Measurements from ENCODE around the gene ADAMTS17.

ADAMTS17 gene

DNA sequence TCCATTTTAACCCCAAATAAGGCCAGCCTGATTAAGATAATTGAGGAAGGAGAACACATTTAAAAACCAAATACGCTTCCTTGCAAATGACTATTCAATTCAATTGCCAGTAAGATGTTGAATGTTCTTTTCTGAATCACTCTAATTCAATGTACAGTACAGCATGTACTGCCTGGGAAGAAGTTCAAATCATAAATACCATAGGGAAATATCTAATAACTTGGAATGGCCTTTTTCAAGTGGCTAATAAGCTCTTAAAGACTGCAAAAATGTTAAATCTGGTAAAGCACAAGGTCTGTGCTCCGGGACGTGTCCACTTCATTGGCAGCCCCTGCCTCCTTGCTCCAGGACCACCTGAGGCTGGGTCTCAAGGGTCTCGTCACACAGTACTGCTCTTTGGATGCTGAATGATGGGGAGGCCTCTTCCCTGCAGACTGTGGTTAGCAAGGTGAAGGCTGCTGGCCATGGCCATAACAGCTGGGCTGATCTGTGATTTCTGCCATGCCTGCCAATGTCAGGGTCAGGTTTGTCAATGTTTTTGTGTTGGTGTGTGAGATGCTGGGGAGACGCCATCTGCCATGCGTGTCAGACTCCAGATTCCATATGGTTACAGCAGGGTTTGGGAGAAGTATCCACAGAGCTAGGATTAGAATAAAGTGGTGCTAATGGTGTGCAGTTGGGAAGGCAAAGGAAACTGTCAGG lies 300.5 kb downstream of the ADAMTS17 start:
- no peak overlapping the region for H3K4me3 Mint-ChIP-seq
- H3K27me3 Mint-ChIP-seq, result peaks cover 6% of the 10 kb centered on the region
- H3K27ac Mint-ChIP-seq, result no peak overlapping the region
- H3K36me3 Mint-ChIP-seq, result no peaks in the 10 kb centered on the region
- peaks cover 3% of the 10 kb centered on the region for H3K4me1 Mint-ChIP-seq
- ATAC-seq (ENCODE audit: low read depth) (no peak), DNase-seq (ENCODE audit: low spot score in 2 of 2) (no peak)
- peaks cover 1% of the 10 kb centered on the region for H3K9me3 Mint-ChIP-seq

DNA sequence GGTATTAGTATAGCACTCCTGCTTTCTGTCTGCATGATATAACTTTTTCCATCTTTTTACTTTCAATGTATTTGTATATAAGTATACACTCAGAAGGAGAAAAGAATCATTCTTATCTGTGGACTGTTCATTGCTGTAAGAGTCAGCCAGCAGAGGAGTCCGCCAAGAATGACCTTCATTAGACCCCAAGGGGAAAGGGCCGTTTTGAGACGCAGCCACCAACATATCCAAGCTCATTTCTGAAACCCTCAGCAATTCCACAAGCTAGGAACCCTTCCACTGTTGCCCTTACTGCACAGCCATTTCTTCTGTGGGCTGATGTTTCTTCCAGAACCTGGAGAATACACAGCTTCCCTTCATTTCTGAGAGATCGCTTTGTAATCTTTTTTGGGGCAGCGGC lies 301.8 kb downstream of the ADAMTS17 start:
- no peak overlapping the region for H3K27ac Mint-ChIP-seq
- peaks cover 1% of the 10 kb centered on the region for H3K9me3 Mint-ChIP-seq
- no peak overlapping the region for H3K4me3 Mint-ChIP-seq
- peaks cover 3% of the 10 kb centered on the region for H3K4me1 Mint-ChIP-seq
- ATAC-seq (ENCODE audit: low read depth) (no peak), DNase-seq (ENCODE audit: low spot score in 2 of 2) (no peak)
- H3K27me3 Mint-ChIP-seq, result peaks cover 6% of the 10 kb centered on the region
- no peaks in the 10 kb centered on the region for H3K36me3 Mint-ChIP-seq

DNA sequence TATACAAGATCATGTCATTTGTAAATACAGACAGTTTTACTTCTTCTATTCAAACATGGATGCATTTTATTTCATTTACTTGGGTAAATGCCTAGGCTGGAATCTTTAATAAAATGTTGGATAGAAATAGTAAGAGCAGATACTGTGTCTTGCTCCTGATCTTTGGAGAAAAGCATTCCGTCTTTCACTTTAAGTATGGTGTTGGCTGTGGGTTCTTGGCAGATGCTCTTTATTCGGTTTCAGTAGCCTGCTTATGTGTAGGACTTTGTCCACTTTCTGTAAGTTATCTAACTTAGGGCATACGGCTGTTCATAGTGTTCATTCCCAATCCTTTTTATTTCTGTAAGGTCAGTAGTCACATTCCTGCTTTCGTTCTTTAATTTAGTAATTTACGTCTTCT lies 303.0 kb downstream of the ADAMTS17 start:
- peaks cover 3% of the 10 kb centered on the region for H3K4me1 Mint-ChIP-seq
- H3K27ac Mint-ChIP-seq, result no peak overlapping the region
- H3K4me3 Mint-ChIP-seq, result no peak overlapping the region
- H3K27me3 Mint-ChIP-seq, result peaks cover 9% of the 10 kb centered on the region
- no peak for ATAC-seq (ENCODE audit: low read depth)
- peaks cover 1% of the 10 kb centered on the region for H3K9me3 Mint-ChIP-seq
- DNase-seq (ENCODE audit: low spot score in 2 of 2), result no peak
- H3K36me3 Mint-ChIP-seq, result no peaks in the 10 kb centered on the region

DNA sequence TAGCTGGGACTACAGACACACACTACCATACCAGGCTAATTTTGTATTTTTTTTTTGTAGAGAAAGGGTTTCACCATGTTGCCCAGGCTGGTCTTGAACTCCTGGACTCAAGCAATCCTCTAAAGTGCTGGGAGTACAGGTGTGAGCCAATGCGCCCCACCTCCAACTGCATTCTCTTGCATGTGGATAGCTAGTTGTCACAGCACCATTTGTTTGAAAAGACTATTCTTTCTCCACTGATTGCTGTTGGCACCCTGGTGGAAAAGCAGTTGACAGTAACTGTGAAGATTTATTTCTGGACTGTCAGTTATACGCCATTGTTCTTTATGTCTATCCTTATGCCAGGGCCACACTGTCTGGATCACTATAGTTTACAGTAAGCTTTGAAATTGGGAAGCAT lies 303.9 kb downstream of the ADAMTS17 start:
- DNase-seq (ENCODE audit: low spot score in 2 of 2) (no peak), ATAC-seq (ENCODE audit: low read depth) (no peak)
- H3K4me1 Mint-ChIP-seq, result peaks cover 1% of the 10 kb centered on the region
- H3K27me3 Mint-ChIP-seq, result peaks cover 8% of the 10 kb centered on the region
- peaks cover 1% of the 10 kb centered on the region for H3K9me3 Mint-ChIP-seq
- no peak overlapping the region for H3K4me3 Mint-ChIP-seq
- H3K36me3 Mint-ChIP-seq, result no peaks in the 10 kb centered on the region
- no peak overlapping the region for H3K27ac Mint-ChIP-seq

DNA sequence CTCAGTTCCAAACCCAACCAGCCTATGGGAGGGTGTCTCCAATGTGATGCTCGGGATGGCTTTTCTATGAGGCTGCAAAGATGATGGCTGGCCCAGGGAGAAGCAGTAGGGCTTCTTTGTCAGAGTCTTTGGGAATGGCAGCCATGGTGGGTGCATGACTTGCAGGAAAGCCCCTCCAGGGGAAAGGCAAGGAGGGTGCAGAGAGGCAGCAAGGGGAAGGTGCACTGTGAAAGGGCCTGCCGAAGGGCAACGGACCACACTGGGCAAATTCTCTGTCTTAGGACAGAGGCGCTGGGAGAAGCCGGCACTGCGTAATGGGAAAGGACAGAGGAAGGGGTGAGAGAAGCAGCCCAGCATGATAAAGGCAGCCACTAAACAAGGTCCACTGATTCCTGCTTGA lies 305.8 kb downstream of the ADAMTS17 start:
- no peak for ATAC-seq (ENCODE audit: low read depth)
- Mint-ChIP-seq H3K4me1 (no peaks in the 10 kb centered on the region), H3K36me3 (no peaks in the 10 kb centered on the region), H3K27ac (no peak overlapping the region), H3K4me3 (no peak overlapping the region), H3K9me3 (no peaks in the 10 kb centered on the region), H3K27me3 (peaks cover 5% of the 10 kb centered on the region)
- no peak for DNase-seq (ENCODE audit: low spot score in 2 of 2)

DNA sequence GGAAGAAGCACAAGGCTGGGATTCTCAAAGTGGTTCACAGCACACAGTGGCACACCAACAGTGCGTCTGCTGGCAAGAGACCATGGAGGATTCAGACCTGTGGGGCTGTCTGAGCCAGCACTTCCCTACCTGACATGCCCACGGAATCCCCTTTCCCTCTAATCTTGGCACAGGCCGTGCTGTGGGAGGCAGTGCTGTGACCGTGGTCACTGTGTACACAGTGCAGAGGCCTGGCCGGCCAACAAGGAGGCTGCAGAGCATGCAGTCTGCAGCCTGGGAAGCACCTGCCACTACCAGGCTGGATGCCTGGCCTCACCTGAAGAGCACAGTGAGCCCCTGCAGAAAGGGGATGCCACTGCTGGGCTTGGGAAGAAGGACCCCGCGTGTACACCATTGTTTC lies 307.6 kb downstream of the ADAMTS17 start:
- Mint-ChIP-seq H3K9me3 (no peaks in the 10 kb centered on the region), H3K27ac (no peak overlapping the region), H3K27me3 (peaks cover 8% of the 10 kb centered on the region), H3K4me3 (no peak overlapping the region), H3K4me1 (no peaks in the 10 kb centered on the region), H3K36me3 (no peaks in the 10 kb centered on the region)
- DNase-seq (ENCODE audit: low spot score in 2 of 2) (no peak), ATAC-seq (ENCODE audit: low read depth) (no peak)

DNA sequence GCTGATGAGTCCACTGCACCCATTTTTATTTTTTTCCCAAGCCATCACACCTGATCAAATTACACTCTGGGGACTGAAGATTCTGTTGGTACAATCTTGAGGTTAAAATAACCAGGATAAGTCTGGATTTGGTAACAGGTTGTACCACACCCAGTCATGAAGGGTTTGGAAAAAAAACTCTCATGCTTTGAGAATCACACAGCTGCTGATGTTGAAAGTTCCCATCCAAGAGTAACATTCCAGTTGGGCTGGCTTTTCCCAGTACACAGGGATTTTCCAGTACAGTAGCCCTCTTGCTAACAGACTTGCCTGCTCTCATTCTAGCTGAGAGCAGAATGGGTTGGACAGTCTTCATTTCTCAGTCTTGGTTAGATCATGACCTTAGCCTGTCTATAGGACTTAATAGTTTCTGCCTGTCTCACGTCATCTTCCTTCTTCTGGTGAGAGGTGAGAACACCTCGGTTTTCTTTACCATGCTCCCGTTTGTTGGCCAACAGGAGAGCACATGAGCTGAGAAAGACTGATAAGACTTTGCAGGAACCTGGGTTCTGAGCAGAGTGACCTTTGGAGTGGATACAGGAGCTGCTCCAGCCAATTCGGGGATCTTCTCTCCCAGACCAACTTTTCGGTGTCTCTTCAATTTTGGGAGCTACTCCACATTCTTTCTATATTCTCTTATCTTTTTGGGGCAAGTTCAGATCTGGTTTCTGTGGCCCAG lies 308.5 kb downstream of the ADAMTS17 start:
- H3K4me3 Mint-ChIP-seq, result no peak overlapping the region
- H3K27ac Mint-ChIP-seq, result no peak overlapping the region
- no peaks in the 10 kb centered on the region for H3K36me3 Mint-ChIP-seq
- DNase-seq (ENCODE audit: low spot score in 2 of 2), result no peak
- H3K9me3 Mint-ChIP-seq, result peaks cover 4% of the 10 kb centered on the region
- no peaks in the 10 kb centered on the region for H3K4me1 Mint-ChIP-seq
- peaks cover 11% of the 10 kb centered on the region for H3K27me3 Mint-ChIP-seq
- no peak for ATAC-seq (ENCODE audit: low read depth)

DNA sequence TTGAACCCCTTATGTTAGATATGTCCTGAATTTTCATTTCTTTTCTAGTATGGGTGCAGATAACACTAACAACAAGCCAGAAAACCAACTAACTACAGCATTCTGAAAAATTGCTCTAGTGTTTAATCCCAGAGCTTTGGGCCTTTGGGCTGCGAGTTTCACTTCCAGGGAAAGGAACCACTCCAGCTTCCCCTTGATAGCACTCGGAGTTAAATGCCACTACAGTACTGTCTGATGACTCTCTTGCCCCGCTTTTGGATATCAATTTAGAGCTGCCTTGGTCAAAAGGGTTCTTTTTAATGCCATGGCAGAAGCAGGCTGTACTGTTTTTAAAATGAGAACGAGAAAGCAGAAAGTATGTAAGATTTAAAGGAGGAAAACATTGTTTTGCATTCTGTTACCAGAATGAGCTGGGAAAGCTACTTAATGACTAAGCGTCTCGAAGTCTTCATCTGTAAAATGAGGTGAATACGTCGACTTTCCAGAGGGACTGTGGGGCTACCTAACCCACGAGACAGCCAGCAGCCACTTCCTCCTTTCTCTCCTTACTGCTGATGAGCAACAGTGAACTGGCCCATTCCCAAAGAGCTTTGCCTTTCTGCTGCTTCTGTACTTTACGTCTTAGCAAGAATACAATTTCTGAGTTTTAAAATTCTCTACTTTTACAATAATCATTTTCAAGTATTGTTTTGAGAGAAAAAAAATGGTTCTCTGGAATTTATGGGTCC lies 309.3 kb downstream of the ADAMTS17 start:
- H3K4me1 Mint-ChIP-seq, result no peaks in the 10 kb centered on the region
- peaks cover 11% of the 10 kb centered on the region for H3K27me3 Mint-ChIP-seq
- H3K27ac Mint-ChIP-seq, result no peak overlapping the region
- peaks cover 4% of the 10 kb centered on the region for H3K9me3 Mint-ChIP-seq
- H3K36me3 Mint-ChIP-seq, result no peaks in the 10 kb centered on the region
- DNase-seq (ENCODE audit: low spot score in 2 of 2) (no peak), ATAC-seq (ENCODE audit: low read depth) (no peak)
- H3K4me3 Mint-ChIP-seq, result no peak overlapping the region

DNA sequence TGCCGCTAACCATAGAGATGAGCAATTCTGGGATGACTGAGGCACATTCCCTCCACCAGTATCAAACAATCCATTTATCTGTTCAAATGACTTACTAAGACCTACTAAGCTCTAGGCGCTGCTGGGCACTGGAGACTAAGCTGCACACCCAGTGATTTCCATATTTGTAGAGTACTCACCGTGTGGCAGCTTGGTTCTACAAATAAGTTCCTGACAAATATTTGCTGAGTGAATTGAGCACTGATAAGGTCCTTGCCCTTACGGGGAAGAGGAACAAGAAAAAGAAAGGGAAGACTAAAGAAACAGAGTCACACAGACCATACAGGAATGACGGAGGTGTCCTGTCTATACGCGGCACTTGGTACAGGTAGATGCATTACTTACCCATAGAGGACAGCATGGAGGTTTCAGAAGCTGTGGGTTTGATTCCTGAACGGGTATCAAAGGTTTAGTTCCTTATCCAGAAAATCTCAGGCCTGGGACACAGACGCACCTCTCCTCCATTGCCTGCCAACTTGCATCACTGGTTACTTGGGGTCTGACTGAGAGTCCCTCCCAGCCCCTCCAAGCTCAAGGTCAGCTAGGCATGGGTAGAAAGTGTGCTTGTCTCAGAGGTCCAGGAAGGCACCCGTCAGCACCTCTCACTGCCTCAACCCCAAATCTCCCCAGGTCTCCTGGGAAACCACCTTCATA lies 310.0 kb downstream of the ADAMTS17 start:
- Mint-ChIP-seq H3K4me3 (no peak overlapping the region), H3K27ac (no peak overlapping the region), H3K36me3 (no peaks in the 10 kb centered on the region)

DNA sequence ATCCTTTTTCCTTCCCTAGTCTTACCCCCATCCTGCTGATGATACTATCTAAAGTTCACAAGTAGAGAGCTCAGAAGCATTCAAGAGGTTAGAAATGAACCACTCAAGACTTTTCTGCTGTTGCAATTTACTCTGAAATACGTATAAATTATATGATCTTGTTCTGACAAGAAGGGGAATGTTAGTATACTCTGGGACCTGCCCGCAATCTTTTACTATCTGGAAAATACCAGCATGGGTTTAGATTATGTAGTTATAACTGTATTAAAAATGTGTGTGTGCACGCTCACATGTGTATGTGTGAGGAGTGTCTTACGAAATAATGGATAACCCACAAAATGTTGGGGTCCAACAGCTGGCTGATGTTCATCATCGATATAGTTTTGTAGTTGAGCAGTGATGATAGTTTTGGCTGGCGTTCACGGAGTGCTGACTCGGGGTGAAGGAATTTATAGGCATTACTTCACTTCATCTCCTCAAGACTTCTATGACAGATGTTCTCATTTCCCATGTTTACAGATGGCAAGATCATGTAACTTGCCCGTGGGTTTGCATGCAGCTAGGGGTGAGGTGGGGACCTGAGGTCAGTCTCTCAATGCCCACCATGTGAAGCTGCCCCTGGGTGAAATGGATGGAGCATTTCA lies 311.1 kb downstream of the ADAMTS17 start:
- ATAC-seq (ENCODE audit: low read depth) (no peak), DNase-seq (ENCODE audit: low spot score in 2 of 2) (no peak)
- H3K9me3 Mint-ChIP-seq, result peaks cover 4% of the 10 kb centered on the region
- no peak overlapping the region for H3K27ac Mint-ChIP-seq
- H3K27me3 Mint-ChIP-seq, result peaks cover 11% of the 10 kb centered on the region
- no peaks in the 10 kb centered on the region for H3K36me3 Mint-ChIP-seq
- no peak overlapping the region for H3K4me3 Mint-ChIP-seq
- no peaks in the 10 kb centered on the region for H3K4me1 Mint-ChIP-seq

More for the DNA sequence above, 310.0 kb downstream of the ADAMTS17 start:
- peaks cover 11% of the 10 kb centered on the region for H3K27me3 Mint-ChIP-seq
- H3K4me1 Mint-ChIP-seq, result no peaks in the 10 kb centered on the region
- DNase-seq (ENCODE audit: low spot score in 2 of 2) (no peak), ATAC-seq (ENCODE audit: low read depth) (no peak)
- H3K9me3 Mint-ChIP-seq, result peaks cover 4% of the 10 kb centered on the region

DNA sequence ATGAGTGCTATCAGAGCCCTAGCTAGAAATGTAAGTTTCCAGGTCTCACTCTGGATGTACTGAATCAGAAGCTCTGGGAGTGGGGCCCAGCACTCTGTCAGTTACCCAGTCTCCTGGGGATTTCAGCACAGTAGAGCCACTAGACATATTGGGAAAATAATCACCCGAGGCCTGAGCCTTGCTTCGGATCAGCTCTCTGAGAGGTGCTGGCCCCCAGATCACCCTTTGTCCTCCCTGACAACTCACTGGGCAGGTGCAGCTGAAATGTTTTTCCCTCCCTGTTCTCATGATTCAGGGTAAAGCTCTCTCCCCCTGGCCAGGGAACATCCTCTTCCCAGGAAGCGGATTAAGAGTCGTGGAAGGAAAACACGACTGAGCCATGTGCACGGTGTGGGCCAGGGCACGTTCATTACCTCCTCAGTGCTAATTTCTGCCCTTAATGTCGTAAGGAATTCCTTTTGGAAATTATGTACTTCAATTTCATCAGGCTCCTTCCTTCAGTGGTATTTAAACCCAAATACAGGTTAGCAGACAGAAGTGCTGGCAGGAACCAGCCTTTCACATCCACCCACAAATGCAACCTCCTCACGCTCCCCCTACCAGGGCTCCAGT lies 311.8 kb downstream of the ADAMTS17 start:
- no peak for DNase-seq (ENCODE audit: low spot score in 2 of 2)
- Mint-ChIP-seq H3K4me1 (no peaks in the 10 kb centered on the region), H3K27me3 (peaks cover 11% of the 10 kb centered on the region), H3K36me3 (no peaks in the 10 kb centered on the region), H3K9me3 (peaks cover 6% of the 10 kb centered on the region), H3K27ac (no peak overlapping the region), H3K4me3 (no peak overlapping the region)
- ATAC-seq (ENCODE audit: low read depth), result no peak

DNA sequence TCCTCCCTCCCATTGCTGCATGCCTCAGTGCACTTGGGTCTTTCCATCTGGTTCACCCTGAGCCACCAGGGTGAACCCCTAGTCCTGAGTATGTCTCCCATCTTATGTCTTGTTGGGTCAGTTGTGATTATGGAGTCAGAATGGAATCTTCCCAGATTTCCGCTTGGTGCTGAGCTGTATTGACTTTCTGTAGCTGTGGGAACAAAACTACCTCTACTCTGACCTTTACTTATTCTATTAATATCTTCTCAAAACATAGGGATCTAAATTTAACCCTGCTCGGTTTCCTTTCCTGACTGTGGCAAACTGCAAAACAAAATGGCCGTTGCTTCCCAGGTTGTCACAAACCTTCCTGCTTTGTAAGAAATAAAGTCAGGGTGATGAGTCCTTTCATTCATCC lies 312.7 kb downstream of the ADAMTS17 start:
- Mint-ChIP-seq H3K36me3 (no peaks in the 10 kb centered on the region), H3K27me3 (peaks cover 9% of the 10 kb centered on the region), H3K4me3 (no peak overlapping the region), H3K27ac (no peak overlapping the region), H3K4me1 (no peaks in the 10 kb centered on the region), H3K9me3 (peaks cover 6% of the 10 kb centered on the region)
- DNase-seq (ENCODE audit: low spot score in 2 of 2), result no peak
- ATAC-seq (ENCODE audit: low read depth), result no peak

DNA sequence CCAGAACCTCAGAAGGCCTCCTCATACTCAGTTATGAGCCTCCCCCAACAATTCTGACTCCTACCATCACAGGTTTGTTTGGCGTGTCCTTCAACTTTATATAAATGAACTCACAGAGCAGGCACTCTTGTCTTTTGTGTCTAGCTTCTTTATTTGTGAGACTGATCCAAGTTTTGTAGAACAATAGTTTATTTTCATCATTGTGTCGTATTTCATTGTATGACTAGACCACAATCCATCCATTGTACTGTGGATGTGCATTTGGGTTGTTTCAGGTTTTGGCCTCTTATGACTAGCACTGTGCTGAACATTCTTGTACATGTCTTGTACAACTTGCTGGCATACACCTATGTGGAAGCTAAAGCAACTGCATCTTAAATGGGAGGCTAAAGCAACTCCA lies 315.7 kb downstream of the ADAMTS17 start:
- no peak overlapping the region for H3K4me3 Mint-ChIP-seq
- H3K27me3 Mint-ChIP-seq, result peaks cover 9% of the 10 kb centered on the region
- no peak overlapping the region for H3K27ac Mint-ChIP-seq
- ATAC-seq (ENCODE audit: low read depth) (no peak), DNase-seq (ENCODE audit: low spot score in 2 of 2) (no peak)
- H3K4me1 Mint-ChIP-seq, result no peaks in the 10 kb centered on the region
- H3K9me3 Mint-ChIP-seq, result peaks cover 6% of the 10 kb centered on the region
- no peaks in the 10 kb centered on the region for H3K36me3 Mint-ChIP-seq
